Measurements from ENCODE around the gene ZP1.
"Not testable (repeated sequence)": the region's sequence is repeated elsewhere in the genome, so short reads cannot be mapped to it uniquely, and the experiment has no call there.

ZP1 gene

DNA sequence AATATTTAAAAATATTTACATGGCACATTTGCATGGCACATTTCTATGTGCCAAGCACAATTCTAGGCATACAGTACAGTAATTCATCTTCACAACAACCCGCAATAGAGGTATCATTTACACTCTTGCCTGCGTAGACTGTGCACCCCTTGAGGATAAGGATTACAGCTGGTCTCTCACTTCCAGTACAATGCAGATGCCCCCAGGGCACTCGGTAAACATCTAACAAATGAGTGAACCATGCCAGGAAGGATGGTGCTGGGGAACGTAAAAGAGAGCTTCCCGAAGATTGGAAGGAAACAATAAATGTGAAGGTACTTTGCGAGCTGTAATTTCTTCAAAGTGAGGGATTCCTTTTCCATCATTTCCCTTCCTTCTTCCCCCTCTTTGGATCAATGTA, 37.7 kb downstream of the ZP1 start:
- no peak for ATAC-seq
- Mint-ChIP-seq H3K27me3 (no peaks in the 10 kb centered on the region), H3K9me3 (peaks cover 13% of the 10 kb centered on the region in 2 donors), H3K4me3 (peak overlapping the region; percentile 94), H3K27ac (peak overlapping the region; percentile 95 to 98), H3K4me1 (peaks cover 52% of the 10 kb centered on the region)
- DNase-seq: no peak

DNA sequence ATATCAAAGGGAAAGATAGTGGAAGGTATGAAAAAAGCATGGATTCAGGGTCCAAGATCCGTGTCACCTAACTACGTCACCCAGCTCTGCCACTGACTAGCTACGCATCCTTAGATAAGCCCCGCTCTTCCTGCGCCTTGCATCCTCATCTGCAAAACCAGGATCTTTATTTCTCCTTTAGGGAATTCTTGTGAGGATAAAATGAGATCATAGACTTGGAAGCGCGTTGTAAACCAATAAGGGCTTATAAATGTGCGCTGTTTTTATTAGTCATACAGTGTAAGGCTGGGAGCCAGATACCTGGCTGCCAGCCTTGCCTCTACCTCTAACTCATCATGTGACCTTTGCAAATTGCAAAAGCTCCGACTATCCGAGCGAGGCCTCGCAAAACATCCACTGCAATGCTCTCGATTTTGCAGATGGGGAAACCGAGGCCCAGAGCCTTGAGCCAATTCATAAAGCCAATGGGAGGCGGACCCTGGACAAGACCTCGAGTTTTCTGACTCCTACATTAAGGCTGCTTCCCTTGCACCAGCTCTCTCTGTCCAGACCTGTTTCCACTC, 38.3 kb downstream of the ZP1 start:
- peak overlapping the region; percentile 94 for H3K4me3 Mint-ChIP-seq
- H3K9me3 Mint-ChIP-seq: peaks cover 18 to 19% of the 10 kb centered on the region in 2 donors
- ATAC-seq (peak; percentile 35), DNase-seq (peak in 1 of 2 donors; percentile 38)
- peaks cover 57% of the 10 kb centered on the region for H3K4me1 Mint-ChIP-seq
- H3K27me3 Mint-ChIP-seq: no peaks in the 10 kb centered on the region
- peak overlapping the region; percentile 95 to 98 for H3K27ac Mint-ChIP-seq

DNA sequence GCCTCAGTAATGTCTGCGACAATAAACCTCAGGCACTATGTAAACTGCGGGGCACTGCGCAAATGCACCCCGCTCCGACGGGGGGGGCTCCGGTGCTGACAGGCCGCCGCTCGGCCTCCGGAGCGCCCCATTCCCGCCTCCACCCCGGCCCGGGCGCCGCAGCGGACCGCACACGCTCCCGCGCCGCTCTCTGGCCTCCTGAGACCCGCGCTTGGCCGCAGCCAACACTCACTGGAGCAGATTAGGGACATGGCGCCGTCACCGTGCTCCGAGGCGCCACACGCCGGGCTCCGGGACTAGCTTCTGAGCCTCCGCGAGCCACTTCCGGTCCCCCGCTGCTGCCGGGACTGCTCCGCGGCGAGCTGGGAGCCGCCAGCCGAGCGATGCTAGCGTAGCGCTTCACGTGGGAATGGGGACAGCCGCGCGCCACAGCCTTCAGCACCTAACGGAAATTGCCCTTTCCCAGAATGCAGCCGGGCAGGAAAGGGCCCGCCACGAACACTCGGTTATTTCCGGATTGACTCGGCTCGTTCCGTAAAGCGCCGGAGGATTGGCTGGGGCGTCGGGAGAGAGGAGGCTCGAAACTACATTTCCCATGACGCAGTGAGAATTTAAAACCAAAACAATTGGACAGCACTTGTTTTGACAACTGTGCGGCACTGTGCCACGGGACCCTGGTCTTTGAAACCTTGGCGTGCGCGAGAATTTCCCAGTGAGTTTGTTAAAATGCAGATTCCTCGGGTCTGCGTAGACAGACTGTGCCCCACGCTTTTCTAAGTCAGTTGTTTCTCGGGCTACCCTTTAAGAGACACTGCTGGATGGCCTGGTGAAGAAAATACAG, 39.0 kb downstream of the ZP1 start, which contains the start of gene PRPF19:
PRPF19 (minus strand) TSS at position 454 of the 841 bp plus-strand sequence; CDS start at position 251, 203 bp downstream.
- peaks cover 21 to 23% of the 10 kb centered on the region in 2 donors for H3K9me3 Mint-ChIP-seq
- ATAC-seq (peak; percentile 96), DNase-seq (peak; percentile 99)
- no peaks in the 10 kb centered on the region for H3K27me3 Mint-ChIP-seq
- H3K4me1 Mint-ChIP-seq: peaks cover 64% of the 10 kb centered on the region
- peak within 1 kb of the TSS; percentile 94 for H3K4me3 Mint-ChIP-seq
- H3K27ac Mint-ChIP-seq: peak within 1 kb of the TSS; percentile 96 to 98

GRCh38 chr11:60908803-60909202, 41.5 kb downstream of the ZP1 start:
- DNase-seq: no peak
- Mint-ChIP-seq H3K4me3 (no peak overlapping the region), H3K27ac (no peak overlapping the region), H3K27me3 (no peaks in the 10 kb centered on the region), H3K4me1 (peaks cover 76% of the 10 kb centered on the region), H3K9me3 (peaks cover 21 to 23% of the 10 kb centered on the region in 2 donors)
- ATAC-seq: no peak

- peaks cover 21 to 23% of the 10 kb centered on the region in 2 donors for H3K9me3 Mint-ChIP-seq
- not testable (repeated sequence) for ATAC-seq, H3K27me3 Mint-ChIP-seq, DNase-seq, H3K27ac Mint-ChIP-seq, H3K4me3 Mint-ChIP-seq
- H3K4me1 Mint-ChIP-seq: peaks cover 70% of the 10 kb centered on the region
These were observed 42.4 kb downstream of the ZP1 start for GRCh38 chr11:60909680-60910280.

DNA sequence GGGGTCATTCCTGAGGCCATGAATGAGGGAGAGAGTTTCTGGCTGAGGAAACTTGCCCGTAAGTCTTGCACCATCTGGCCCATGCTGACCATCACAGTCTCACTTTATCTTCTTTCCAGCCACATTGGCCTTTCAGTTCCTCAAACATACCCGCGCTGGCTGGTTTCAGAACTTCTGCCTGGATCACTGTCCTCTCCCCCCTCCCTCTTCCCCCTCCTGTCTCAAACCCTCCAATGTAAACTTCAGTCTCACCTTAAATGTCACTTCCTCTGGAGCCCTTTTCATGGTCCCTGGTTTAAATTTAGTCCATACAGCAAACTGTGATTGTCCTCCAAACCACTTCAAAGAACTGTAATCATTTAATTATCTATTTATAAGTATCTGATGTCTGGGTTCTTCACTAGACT, 42.9 kb downstream of the ZP1 start:
- Mint-ChIP-seq H3K27ac (no peak overlapping the region), H3K4me1 (peaks cover 67% of the 10 kb centered on the region), H3K9me3 (peaks cover 21 to 23% of the 10 kb centered on the region in 2 donors), H3K4me3 (no peak overlapping the region), H3K27me3 (no peaks in the 10 kb centered on the region)
- DNase-seq (no peak), ATAC-seq (no peak)

DNA sequence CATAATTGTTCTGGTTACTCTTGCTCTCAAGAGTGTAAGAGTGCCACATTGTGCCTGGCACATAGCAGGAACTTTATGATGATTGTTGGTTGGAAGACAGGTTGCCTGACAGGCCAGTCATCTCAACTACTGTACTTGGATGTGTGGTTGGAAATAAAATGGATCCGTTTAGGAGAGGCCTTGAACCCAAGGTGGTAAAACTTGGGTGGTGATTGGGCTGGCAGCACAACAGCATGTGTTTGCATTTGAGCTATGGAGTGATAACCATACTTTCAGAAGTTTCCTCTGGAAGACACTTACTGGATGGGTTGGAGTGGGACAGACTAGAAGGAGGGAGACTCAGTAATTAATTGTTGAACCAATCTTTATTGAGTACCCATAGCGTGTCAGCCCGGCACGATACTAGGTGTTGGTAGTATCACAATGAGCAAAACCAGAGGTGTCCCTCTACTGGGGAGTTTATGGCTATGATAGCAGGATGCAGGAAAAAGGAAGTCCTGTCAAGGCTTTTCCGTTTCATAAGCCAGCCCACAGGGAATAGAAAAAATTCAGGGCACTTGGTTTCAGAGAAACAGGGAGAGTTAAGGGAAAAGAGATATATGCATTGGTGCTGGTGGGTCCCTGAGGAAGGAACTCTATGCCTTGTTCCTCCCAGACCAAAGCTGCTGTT, 43.5 kb downstream of the ZP1 start:
- ATAC-seq (no peak), DNase-seq (no peak)
- Mint-ChIP-seq H3K4me1 (peaks cover 68% of the 10 kb centered on the region), H3K4me3 (no peak overlapping the region), H3K27ac (no peak overlapping the region), H3K27me3 (no peaks in the 10 kb centered on the region), H3K9me3 (peaks cover 21 to 23% of the 10 kb centered on the region in 2 donors)

GRCh38 chr11:60912223-60912850, 45.0 kb downstream of the ZP1 start:
- H3K4me1 Mint-ChIP-seq: peaks cover 77% of the 10 kb centered on the region
- no peaks in the 10 kb centered on the region for H3K27me3 Mint-ChIP-seq
- peak overlapping the region in 1 of 2 donors; percentile 73 for H3K27ac Mint-ChIP-seq
- DNase-seq: no peak
- H3K4me3 Mint-ChIP-seq: peak overlapping the region; percentile 49 to 96
- H3K9me3 Mint-ChIP-seq: peaks cover 21 to 23% of the 10 kb centered on the region in 2 donors
- ATAC-seq: no peak

DNA sequence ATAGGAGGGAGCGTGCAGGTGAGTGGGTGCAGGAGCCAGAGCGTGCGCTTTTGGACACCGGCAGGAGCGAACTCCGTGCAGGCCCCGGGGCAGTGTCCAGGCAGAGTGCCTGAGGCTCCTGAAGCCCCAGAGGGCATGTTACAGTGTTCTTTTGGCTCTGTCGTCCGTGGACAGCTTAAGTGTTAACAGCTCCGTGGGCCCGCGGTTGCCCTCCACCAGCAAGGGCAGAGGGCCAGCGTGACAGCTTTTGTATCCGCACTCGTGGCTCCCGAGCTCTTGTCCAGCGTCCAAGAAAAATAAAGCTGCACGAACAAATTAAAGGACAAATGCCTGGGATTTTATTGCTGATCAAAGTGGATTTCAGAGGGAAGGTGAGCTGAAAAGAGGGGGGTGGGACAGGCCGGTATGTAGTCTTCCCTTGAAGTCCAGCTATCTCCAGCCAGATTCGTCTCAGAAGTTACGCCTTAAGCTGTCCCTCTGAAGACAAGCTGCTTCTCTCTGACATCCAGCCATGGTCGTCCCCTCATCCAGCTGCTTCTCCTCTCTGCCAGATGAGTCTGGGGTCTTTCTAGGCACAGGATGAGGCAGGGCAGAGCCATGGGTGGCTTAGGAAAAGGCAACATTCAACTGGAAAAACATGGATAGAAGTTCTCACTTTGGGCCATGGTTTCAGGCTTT, 45.6 kb downstream of the ZP1 start:
- peak overlapping the region; percentile 96 to 99 for H3K4me3 Mint-ChIP-seq
- DNase-seq: no peak
- no peak for ATAC-seq
- H3K27ac Mint-ChIP-seq: peak overlapping the region; percentile 36 to 96
- no peaks in the 10 kb centered on the region for H3K27me3 Mint-ChIP-seq
- peaks cover 21 to 23% of the 10 kb centered on the region in 2 donors for H3K9me3 Mint-ChIP-seq
- peaks cover 72% of the 10 kb centered on the region for H3K4me1 Mint-ChIP-seq

DNA sequence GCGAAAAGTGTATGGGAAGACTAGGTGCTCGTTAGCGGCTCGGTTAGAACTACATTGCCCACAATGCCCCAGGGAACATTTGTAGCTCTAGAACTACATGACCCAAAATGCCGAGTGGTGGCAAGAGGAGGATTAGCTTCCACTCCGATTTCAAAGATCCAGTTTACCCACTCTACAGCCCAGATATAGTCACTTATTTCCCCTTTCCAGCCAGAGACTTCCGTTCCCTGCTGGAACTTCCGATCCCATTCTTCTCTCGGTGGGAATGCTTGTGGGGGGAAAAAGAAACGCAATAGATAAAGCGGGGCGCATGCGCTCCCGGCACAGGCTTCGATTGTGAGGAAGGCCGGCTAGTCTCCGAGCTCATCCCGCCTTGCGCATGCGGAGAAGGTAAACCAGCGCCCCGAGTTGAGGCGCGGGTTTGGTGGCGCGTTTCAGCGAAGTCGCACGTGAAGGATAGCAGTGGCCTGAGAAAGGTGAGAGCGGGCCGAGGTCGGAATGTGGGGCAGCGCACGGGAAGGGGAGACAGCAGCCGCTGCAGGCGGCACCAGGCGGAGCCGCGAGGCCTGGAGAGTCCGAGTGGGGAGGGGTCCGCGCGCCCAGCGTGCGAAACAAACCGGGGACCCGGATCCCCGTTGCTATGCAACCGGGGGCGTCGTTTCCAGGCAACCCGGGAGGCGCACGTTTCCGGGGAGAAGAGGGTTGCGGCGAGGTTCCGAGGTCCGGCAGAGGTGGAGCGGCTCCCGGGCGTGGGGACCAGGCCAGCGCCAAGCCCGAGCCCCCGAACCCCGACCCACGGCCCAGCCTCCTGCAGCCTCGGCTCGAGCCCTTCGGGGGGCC, 46.7 kb downstream of the ZP1 start, which contains the start of gene TMEM109:
TMEM109 (plus strand) TSS at position 366 of the 840 bp plus-strand sequence. CDS start 5,536 bp downstream, outside the sequence.
- ATAC-seq (peak; percentile 80), DNase-seq (peak; percentile 87 to 90)
- Mint-ChIP-seq H3K9me3 (peaks cover 18% of the 10 kb centered on the region in 2 donors), H3K4me1 (peaks cover 80% of the 10 kb centered on the region), H3K4me3 (peak within 1 kb of the TSS; percentile 96 to 99), H3K27ac (peak within 1 kb of the TSS; percentile 96 to 99), H3K27me3 (no peaks in the 10 kb centered on the region)

GRCh38 chr11:60914633-60915247, 47.4 kb downstream of the ZP1 start:
- ATAC-seq: peak; percentile 36
- peaks cover 81% of the 10 kb centered on the region for H3K4me1 Mint-ChIP-seq
- H3K27me3 Mint-ChIP-seq: no peaks in the 10 kb centered on the region
- H3K4me3 Mint-ChIP-seq: peak overlapping the region; percentile 78 to 99
- H3K9me3 Mint-ChIP-seq: peaks cover 11% of the 10 kb centered on the region in 2 donors
- DNase-seq: peak in 1 of 2 donors; percentile 46
- H3K27ac Mint-ChIP-seq: peak overlapping the region; percentile 84 to 92

DNA sequence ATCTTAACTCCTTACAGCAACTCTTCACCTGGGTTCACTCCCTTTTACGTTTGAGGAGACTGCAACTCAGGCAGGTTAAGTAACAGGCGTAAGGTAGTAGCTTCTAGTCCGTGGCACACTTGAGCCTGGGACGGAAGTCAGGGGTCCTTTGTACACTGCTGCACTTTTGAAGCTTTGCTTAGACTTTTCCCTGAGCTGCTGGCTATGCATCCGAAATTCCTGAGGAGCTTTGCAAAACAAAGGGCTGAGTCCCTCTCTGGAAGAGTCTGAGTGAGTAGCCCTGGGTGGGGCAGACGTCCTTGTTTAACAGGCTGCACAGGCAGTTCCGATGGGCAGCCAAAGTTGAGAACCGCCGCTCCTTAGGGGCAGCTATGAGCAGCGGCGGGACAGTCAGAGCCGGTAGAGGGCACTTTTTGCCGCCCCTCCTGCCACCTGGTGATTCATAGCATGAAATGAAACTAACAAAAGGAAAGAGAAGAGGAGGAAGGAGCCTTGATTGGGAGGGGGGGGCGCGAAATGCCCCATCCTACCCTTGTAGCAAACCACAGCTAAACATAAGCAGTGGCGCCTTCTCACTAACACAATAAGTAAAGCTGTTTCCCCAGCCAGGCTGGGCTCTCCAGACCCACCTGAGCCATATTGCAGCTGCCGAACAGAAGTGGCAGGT, 48.0 kb downstream of the ZP1 start:
- H3K4me3 Mint-ChIP-seq: peak overlapping the region; percentile 78 to 99

More for the DNA sequence above, 48.0 kb downstream of the ZP1 start:
- H3K27me3 Mint-ChIP-seq: no peaks in the 10 kb centered on the region
- H3K4me1 Mint-ChIP-seq: peaks cover 78% of the 10 kb centered on the region
- ATAC-seq: peak; percentile 77
- peak; percentile 75 to 84 for DNase-seq
- H3K9me3 Mint-ChIP-seq: peaks cover 5 to 7% of the 10 kb centered on the region in 2 donors
- peak overlapping the region; percentile 69 to 82 for H3K27ac Mint-ChIP-seq
